GM18498 (cell line): ENCODE data around the gene BABAM2.
"Not testable (repeated sequence)": the region's sequence is repeated elsewhere in the genome, so short reads cannot be mapped to it uniquely, and the experiment has no call there.

ENCODE experiments used
- ATAC-seq: cut with Tn5 transposase; IDR thresholded peaks from one replicate; pipeline ENCODE4 v1.9.1; 2021; ENCODE audit warnings: mild to moderate bottlenecking, moderate library complexity; ENCODE audit not compliant: unreplicated experiment

Gene BABAM2

GRCh38 chr2:27890146-27890923, at the start of gene BABAM2, which contains the start of gene RBKS:
TSS of gene BABAM2 (plus strand) at chr2:27890729. CDS start at chr2:27894557, 3,828 bp downstream.
TSS of gene RBKS (minus strand) at chr2:27890387. CDS start at chr2:27890345, 42 bp downstream.
- peak; percentile 78 for ATAC-seq

DNA sequence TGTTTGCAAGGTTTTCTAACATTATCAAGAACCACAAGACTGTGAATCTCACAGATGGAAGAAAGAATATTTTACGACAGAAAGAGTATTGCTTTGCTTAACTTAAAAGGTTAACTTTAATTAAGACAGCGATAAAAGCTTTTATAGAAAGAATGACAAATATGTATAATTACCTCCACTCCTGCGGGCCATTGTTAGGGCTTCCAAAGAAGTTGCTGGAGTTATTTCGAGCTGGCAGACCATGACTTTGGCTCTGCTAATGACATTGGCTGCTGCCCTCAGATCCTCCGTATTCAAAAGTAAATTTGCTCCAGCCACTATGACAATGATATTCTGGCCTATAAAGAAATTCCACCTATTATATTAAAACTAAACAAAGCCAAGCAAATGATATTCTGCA, 47.6 kb upstream of the BABAM2 start:
- ATAC-seq: no peak

GRCh38 chr2:27843992-27844391, 46.5 kb upstream of the BABAM2 start:
- ATAC-seq: no peak

DNA sequence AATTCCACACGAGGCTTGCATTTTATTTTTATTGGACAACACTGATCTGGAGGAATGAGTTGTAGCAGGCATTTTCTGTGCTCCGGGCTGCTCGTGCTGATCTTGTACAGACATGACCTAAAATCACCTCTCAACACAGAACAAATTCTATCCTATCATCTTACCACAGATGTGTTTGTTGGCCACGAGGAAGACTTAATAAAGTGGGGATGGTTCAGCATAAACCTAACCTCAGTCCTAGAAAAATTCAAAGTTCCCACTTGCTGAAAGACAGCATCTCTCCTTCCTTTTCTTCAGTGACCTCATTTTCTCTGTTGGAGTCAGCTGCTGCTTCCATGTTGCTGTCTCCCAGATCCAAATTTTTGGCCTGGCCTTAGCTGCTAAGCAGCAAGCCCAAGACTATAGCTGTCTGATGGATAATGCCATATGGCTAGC, 45.7 kb upstream of the BABAM2 start:
- no peak for ATAC-seq

DNA sequence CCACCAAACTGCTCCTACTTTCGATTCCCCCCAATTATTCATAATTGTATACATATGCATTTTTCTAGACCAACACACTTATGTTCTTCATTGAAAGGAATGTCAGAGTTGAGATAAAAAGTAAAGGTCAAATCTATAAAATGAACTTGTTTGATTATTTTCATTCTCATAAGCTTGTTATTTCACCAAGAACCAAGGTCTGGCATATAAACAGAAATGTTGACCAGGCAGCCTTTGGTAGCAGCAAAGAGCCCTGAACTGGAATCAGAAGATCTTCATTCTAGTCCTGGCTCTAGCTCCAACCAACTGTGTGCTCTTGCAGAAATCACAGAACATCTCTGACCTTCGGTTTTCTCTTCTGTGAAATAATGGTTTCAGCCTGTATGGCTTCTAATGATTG, 43.2 kb upstream of the BABAM2 start:
- no peak for ATAC-seq

DNA sequence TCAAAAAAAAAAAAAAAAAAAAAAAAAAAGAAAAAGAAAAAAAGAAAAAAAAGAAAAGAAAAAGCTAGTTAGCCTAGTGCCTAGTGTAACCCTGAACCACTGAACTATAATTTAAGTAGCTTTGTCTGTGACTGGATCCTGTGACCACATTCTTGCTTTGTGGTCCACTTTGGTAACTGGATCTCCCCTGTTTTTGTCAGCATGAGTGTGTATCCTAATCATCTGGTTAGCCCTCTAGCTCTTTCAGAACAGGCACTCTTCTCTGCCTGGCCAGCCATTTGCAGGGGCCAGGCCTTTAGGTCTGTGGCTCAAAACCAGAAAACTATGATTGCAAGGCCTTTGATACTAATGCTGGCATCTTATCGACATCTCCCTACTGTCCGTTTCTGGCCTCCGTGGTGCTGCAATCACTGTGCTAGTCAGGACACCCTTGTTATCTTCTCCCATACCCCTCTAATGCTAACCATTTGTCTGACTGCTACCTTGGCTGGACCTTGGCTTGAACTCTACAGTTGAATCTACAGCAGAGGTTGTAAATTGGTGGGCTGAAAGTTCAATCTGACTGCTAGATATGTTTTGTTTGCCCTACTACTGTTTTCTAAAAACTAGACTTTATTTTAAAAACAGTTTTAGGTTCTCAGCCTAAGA, 40.8 kb upstream of the BABAM2 start:
- ATAC-seq: no peak

DNA sequence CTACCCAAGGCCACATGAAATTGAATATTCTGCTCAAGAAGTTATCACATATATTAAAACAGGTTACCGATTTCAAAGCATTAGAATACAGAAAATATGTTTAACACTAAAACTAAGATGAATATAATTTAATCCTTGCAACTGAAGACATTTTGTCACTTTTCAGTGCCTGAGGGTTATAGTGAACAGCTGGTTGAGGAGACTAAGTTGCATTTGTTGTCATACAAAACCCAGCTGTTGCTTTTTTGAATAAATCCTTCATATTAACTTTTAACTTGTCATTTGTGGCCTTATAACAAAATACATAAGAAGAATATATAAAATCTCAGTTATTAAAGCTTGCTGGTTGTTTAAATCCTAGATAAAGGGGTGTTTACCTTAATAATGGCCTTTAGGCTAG, 37.8 kb upstream of the BABAM2 start:
- no peak for ATAC-seq

- no peak for ATAC-seq
These were observed 36.2 kb upstream of the BABAM2 start for GRCh38 chr2:27854229-27854862.

DNA sequence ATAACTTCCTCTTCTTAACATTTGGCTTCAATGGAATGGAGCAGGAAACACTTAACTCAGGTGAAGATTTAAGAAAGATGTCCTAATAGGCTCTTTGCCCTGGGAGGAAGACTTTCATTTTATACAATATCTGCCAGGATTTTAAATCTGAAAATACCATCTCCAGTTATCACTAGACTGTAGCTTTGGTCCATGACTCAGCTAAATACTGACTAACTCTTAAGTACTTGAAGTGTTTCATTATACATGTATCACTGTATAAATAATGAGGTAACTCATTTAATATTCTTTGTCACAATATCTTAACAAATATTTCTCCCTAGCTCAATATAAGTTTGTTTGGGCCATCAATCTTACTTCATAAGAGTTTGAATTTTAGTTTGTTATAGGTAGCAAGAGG, 35.1 kb upstream of the BABAM2 start:
- ATAC-seq: no peak

GRCh38 chr2:27856386-27856785, 34.1 kb upstream of the BABAM2 start:
- no peak for ATAC-seq

- no peak for ATAC-seq
These were observed 33.6 kb upstream of the BABAM2 start for GRCh38 chr2:27856956-27857355.

- no peak for ATAC-seq
These were observed 32.9 kb upstream of the BABAM2 start for GRCh38 chr2:27857417-27858172.

- ATAC-seq: no peak
These were observed 30.4 kb upstream of the BABAM2 start for GRCh38 chr2:27860111-27860510.

DNA sequence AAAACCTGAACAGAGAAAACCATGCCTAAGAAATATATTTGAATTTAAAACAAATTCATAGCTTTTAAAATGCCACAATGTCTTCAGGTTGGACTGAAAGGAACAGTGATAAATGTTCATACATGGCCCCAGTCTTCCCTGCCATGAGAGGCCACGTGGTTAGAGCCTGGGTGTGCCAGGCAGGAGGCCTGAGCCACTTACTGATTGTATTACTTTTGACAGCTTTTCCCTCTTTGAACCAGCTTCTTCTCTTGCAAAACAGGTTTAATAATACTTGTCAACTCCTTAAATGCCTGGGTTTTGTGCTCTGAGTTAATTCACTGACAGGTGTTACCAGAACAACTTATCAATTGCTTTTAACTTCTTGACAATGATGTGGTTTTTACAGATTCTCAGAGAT, 27.4 kb upstream of the BABAM2 start:
- no peak for ATAC-seq

DNA sequence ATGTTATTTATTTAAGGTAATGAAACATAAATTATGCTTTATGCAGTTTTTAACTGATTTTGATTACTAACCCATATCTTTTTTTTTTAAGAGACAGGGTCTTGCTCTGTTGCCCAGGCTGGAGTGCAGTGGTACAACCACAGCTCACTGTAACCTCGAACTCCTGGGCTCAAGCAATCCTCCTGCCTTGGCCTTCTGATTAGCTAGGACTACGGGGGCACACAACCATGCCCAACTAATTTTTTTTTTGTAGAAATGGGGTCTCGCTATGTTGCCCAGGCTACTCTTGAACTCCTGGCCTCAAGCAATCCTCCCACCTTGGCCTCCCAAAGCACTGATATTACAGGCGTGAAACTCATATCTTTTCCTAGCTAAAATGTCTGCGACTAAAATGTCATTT, 26.6 kb upstream of the BABAM2 start:
- ATAC-seq: not testable (repeated sequence)

DNA sequence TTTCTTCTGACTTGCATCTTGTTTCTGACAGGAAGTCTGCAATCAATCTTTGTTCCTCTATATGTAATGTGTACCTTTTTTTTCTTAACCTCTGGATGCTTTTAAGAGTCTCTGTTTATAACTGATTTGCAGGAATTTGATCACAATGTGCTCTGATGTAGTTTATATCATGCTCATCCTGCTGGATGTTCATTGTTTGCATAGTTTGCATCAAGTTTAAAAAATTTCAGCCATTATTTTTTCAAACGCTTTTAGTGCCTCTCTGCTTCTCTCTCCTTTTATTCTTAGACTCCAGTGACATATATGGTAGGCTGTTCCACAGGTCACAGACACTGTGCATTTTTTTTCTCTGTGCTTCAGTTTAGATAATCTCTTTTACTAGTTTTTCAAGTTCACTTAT, 24.3 kb upstream of the BABAM2 start:
- ATAC-seq: no peak

- no peak for ATAC-seq
These were observed 20.8 kb upstream of the BABAM2 start for GRCh38 chr2:27869763-27870162.

DNA sequence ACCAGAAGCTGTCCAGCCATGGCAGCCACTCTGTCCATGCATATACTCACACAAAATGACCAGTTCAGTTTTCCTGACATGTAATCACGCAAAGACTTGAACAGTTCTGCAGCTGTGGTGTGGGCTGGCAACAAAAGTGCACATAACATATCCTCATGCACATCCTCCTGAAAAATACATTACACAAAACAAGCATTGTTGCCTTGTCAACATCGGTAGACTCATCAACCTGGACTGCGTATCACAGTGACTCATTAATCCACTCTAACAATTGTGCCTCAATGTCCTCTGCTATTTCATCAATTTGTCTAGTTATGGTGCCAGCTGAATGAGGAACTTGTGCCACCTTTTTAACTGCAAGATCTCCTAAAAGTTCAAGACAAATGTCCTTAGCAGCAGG, 19.8 kb upstream of the BABAM2 start:
- ATAC-seq: no peak

DNA sequence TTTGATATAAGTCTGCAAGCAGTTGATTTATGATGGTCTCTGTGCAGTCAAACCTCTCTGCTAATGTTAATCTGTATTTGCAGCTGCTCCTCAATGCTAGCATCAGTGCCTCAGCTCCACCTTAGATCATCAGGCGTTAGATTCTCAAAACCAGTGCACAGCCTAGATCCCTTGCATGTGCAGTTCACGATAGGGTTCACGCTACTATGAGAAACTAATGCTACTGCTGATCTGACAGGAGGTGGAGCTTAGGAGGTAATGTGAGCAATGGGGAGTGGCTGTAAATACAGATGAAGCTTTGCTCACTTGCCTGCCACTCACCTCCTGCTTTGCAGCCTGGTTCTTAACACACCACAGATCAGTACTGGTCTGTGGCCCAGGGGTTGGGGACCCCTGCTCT, 18.7 kb upstream of the BABAM2 start:
- ATAC-seq: no peak

DNA sequence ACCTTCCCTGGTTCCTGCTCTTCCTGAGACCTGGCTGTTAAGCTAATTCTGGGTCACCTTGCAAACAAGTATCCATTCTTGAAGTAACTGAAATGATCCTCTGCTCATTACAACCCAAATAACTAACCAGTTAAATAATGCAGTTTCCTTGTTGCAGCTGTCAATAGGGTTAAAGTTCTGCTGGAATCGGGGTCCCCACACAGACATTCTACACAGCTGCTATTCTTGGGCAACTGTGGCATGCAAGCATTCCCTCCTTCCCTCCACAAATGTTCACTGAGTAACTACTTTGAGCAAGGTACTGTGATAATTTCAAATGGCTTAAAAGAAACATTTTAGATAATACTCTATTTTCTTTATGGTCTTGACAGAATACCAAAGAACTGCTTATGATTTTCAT, 17.4 kb upstream of the BABAM2 start:
- no peak for ATAC-seq
